HG03097 (cell line): ENCODE results near the gene AMIGO2.
"Not testable (repeated sequence)": the region's sequence is repeated elsewhere in the genome, so short reads cannot be mapped to it uniquely, and the experiment has no call there.

Experiments
- ATAC-seq: cut with Tn5 transposase; IDR thresholded peaks from one replicate; pipeline ENCODE4 v1.9.1; 2021; ENCODE audit not compliant: unreplicated experiment, low FRiP score

Gene AMIGO2

GRCh38 chr12:47075192-47076084 lies 4.3 kb downstream of the AMIGO2 start:
- ATAC-seq = no peak

GRCh38 chr12:47074757-47075156 lies 5.0 kb downstream of the AMIGO2 start:
- ATAC-seq = no peak

GRCh38 chr12:47073951-47074350 lies 5.8 kb downstream of the AMIGO2 start:
- ATAC-seq = no peak

- no peak for ATAC-seq
Measured at GRCh38 chr12:47071241-47071852, 8.4 kb downstream of the AMIGO2 start.

GRCh38 chr12:47070310-47070709 lies 9.4 kb downstream of the AMIGO2 start:
- ATAC-seq = no peak

- ATAC-seq = no peak
Measured at GRCh38 chr12:47068539-47068938, 11.2 kb downstream of the AMIGO2 start.

- no peak for ATAC-seq
Measured at GRCh38 chr12:47067771-47068431, 11.9 kb downstream of the AMIGO2 start.

- ATAC-seq = no peak
Measured at GRCh38 chr12:47067176-47067575, 12.6 kb downstream of the AMIGO2 start.

- ATAC-seq = no peak
Measured at GRCh38 chr12:47066278-47067025, 13.3 kb downstream of the AMIGO2 start.

- ATAC-seq = no peak
Measured at GRCh38 chr12:47065546-47065945, 14.2 kb downstream of the AMIGO2 start.

GRCh38 chr12:47058640-47059039 lies 21.1 kb downstream of the AMIGO2 start:
- ATAC-seq = not testable (repeated sequence)

GRCh38 chr12:47056944-47057343 lies 22.8 kb downstream of the AMIGO2 start:
- ATAC-seq = not testable (repeated sequence)

GRCh38 chr12:47055856-47056255 lies 23.9 kb downstream of the AMIGO2 start:
- not testable (repeated sequence) for ATAC-seq

- ATAC-seq = no peak
Measured at GRCh38 chr12:47054659-47055058, 25.1 kb downstream of the AMIGO2 start.

GRCh38 chr12:47053961-47054360 lies 25.8 kb downstream of the AMIGO2 start:
- no peak for ATAC-seq

GRCh38 chr12:47052274-47052673 lies 27.5 kb downstream of the AMIGO2 start:
- ATAC-seq = no peak

- ATAC-seq = not testable (repeated sequence)
Measured at GRCh38 chr12:47051291-47051690, 28.5 kb downstream of the AMIGO2 start.

- no peak for ATAC-seq
Measured at GRCh38 chr12:47048541-47048940, 31.2 kb downstream of the AMIGO2 start.

GRCh38 chr12:47041327-47041726 lies 38.4 kb downstream of the AMIGO2 start:
- ATAC-seq = no peak

- no peak for ATAC-seq
Measured at GRCh38 chr12:47039756-47040155, 40.0 kb downstream of the AMIGO2 start.

- no peak for ATAC-seq
Measured at GRCh38 chr12:47039079-47039478, 40.7 kb downstream of the AMIGO2 start.
